Measurements from ENCODE around the gene SHROOM3.
"Not testable (repeated sequence)": the region's sequence is repeated elsewhere in the genome, so short reads cannot be mapped to it uniquely, and the experiment has no call there.

Gene SHROOM3

GRCh38 chr4:76594173-76594572 is 159.1 kb downstream of the SHROOM3 start:
- DNase-seq (ENCODE audit: low read depth) = no peak

DNA sequence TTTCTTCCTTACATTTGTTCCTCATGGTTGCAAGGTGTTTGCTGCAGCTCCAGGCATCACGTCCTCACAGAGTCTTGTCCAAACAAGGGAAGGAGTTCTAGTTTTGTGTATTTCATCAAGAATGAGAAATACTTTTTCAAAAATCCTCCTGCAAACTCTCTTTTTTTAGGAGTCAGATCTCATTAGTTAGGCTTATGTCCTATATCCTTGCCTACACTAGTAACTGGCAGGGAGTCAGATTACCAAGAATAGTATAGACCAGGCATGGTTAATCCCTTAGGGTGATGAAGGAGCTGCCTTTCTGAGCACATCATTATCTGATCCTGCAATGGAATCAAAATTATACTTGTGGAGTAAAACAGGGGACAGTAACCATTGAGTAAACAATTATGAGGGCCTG is 160.4 kb downstream of the SHROOM3 start:
- no peak for DNase-seq (ENCODE audit: low read depth)

DNA sequence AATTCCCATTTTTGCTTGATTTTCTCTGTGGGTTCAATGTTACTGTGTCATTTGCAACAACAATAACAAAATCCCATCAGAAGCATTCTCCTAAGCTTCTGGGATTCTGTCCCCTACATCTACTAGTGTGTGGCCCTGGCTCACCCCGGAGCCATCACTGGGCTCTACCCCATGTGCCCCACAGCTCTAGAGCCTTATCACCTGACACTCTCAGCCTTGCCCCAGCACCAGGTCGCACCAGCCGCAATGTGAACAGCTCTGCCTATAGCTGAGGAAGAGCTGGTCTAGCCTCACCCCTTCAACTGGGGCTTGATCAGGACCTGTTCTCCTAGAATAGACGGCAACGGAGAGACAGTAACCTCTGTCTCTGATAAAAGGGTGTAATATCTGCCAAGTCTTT is 161.7 kb downstream of the SHROOM3 start:
- no peak for DNase-seq (ENCODE audit: low read depth)

GRCh38 chr4:76597423-76597979 is 162.5 kb downstream of the SHROOM3 start:
- no peak for DNase-seq (ENCODE audit: low read depth)

DNA sequence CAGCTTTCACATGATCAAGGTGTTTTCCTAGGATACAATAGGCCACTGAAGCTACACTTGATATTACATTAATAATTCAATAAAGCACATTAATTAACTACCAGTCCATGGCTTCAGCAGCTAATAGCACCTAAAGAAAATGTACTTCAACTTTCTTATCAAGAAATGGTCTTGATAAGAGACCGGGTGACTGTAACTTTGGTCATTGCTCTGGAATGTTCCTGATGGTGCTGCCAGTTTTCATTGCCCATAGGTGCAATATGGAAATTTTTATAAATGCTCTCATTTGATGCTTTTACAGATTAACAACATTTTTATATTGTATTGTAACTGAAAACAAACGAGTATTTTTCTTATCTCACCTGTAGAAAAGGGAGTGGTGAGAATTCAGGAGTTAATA is 165.4 kb downstream of the SHROOM3 start:
- no peak for DNase-seq (ENCODE audit: low read depth)

DNA sequence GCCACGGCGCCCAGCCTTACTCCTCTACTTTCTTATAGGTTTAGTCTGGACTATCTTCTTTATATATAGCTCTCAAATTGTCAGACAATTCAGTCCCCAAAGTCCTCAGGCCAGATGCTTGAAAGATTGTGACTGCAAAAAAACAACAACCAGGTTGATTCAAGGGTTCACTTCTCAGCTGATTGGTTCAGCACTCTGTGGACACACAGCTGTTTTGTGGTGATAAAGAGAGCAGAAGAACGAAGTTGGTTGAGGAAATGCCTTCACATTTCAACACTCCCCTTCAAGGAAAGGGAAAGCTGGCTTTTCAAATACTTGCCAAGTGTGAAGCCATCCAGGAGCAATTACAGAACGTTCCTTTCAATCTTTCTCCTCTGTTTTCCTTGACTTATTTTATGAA is 166.8 kb downstream of the SHROOM3 start:
- DNase-seq (ENCODE audit: low read depth) = no peak

DNA sequence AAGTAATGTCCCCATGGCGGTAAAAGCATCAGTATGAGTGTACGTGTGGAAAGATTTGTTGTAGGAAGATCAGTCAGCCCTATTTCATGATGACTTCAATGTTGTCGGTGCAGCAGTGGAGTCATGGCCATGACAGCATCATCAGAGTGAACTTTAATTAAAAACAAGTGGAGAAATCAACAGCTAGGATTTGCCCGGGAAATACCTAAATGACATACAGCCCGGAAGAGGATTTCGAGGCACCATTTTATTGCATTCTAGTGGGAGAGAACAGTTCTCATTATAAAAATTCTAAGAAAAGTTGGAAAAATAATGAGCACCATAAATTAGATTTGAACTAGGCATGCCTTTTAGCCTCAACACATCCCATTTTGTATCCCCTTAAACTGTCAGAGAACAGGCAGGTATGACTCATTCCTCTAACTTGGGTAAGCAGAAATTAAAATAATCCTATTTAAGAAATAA is 170.1 kb downstream of the SHROOM3 start:
- DNase-seq (ENCODE audit: low read depth) = no peak

DNA sequence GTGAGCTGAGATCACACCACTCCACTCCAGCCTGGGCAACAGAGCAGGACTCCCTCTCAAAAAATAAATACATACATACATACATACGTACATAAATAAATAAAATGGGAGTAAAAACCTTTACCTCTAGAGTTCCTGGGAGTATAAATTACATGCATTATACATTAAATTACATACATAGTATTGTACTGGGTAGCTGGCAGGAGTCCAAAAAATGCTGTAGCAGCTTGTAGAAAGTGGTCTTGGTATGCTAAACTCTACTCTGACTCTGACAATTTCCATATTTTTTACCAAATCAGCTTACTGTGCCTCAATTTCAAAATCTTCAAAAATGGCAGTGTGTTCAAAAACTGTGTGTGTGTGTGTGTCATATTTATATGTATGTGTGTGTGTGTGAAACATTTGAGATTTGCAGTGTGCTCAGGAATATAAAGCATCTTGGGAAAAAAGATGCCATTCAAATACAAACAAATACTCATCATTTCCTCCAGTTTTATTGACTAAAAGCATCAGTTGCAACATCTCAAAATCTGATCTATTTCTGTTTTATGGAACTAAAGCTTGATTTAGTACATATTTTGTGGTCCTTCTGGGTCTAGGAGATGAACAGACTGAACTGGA is 171.7 kb downstream of the SHROOM3 start:
- DNase-seq (ENCODE audit: low read depth) = no peak

GRCh38 chr4:76607266-76607799 is 172.3 kb downstream of the SHROOM3 start:
- DNase-seq (ENCODE audit: low read depth) = no peak

DNA sequence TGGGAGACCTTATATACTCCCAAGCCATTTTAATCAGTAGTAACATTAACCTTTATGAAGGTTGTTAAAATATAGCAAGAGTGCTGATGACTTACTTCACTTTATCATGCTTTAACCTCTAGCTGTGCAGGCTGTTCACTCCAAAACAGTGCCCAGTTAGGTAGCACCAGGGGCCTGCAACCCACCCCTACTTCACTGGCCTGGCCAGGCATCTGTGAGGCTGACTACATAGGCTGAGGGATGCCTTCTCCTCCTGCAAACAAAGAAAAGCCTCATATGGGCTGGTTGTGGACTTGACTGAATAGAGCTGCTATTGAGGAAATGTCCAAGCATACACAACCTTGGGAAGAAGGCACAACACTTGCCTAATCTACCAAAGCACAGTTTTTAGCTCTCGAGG is 172.8 kb downstream of the SHROOM3 start:
- no peak for DNase-seq (ENCODE audit: low read depth)

GRCh38 chr4:76608549-76608948 is 173.5 kb downstream of the SHROOM3 start:
- DNase-seq (ENCODE audit: low read depth) = not testable (repeated sequence)

DNA sequence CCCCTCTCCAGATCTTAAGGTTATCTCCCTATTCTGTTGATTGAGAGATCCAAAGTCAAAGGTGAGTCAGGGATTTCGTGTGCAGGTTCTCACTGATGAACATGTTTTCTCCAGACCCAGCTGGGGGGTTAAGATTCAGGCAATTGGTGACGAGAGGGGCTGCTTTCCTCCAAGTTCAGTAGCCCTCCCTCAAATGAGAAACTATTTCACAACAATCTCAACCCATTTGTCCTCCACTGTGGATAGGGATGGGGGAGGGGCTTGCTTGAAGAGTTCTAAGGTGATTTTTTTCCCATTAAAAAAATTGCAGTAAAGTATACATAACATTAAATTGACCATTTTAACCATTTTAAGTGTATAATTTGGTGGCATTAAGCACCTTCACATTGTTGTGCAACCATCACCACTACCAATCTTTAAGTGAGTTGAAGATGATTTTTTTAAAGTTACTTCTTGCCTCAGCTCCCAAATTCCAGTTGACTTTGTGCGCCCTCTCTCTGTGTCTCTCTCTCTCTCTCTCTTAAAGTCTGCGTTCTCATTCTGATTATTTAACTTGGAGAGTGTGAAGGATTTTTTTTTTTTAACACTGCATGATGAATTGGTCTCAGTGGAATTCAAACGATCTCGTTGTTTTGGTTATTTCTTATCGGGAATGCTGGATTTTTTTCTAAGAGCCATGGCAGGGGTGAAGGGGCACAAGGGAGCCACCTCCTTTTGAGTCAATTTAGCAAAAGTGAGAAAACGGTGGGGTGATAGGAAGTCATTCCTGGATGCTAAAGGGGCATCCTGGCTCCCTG is 175.9 kb downstream of the SHROOM3 start:
- DNase-seq (ENCODE audit: low read depth) = no peak

DNA sequence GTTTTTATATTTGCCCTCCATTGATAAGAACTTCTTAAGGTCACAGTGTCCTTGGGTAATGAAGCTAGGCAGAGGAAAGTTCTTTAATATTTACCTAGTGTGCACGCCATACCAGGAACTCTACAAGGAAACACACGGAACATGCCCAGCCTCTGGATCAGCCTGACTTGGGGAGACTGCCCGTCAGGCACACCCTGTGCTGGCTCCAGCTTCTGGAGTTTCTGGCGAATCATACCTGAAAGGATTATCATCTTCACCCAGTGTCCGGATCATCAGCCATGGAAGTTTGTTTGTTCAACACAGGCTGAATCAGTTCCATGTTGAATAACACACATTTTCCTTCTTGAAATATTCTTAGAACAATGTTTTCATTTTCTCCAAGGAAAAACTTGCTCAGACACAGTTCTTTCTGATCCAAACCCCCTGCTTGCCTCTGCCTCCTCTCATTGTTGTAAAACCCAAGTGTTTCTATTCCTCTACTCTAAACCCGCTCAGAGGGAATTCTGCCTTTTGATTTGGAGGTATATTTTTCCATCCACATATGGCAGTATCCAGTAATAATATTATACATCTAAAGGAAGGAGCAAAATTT is 176.7 kb downstream of the SHROOM3 start:
- DNase-seq (ENCODE audit: low read depth) = no peak

GRCh38 chr4:76614589-76614988 is 179.6 kb downstream of the SHROOM3 start:
- no peak for DNase-seq (ENCODE audit: low read depth)

GRCh38 chr4:76615999-76616398 is 181.0 kb downstream of the SHROOM3 start:
- no peak for DNase-seq (ENCODE audit: low read depth)

DNA sequence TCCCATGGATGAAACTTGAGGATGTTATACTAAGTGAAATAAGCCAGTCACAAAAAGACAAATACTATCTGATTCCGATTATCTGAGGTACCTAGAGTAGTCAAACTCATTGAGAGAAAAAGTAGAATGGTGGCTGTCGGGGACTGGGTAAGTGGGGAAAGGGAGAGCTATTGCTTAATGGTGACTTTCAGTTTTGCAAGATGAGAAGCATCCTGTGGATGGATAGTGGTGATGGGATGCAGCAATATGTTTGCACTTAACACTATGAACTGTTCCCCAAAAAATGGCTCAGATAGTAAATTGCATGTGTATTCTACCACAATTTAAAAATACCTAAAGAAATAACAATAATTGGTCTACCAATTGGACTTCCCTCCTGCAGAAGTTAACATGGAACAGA is 181.5 kb downstream of the SHROOM3 start:
- DNase-seq (ENCODE audit: low read depth) = no peak

DNA sequence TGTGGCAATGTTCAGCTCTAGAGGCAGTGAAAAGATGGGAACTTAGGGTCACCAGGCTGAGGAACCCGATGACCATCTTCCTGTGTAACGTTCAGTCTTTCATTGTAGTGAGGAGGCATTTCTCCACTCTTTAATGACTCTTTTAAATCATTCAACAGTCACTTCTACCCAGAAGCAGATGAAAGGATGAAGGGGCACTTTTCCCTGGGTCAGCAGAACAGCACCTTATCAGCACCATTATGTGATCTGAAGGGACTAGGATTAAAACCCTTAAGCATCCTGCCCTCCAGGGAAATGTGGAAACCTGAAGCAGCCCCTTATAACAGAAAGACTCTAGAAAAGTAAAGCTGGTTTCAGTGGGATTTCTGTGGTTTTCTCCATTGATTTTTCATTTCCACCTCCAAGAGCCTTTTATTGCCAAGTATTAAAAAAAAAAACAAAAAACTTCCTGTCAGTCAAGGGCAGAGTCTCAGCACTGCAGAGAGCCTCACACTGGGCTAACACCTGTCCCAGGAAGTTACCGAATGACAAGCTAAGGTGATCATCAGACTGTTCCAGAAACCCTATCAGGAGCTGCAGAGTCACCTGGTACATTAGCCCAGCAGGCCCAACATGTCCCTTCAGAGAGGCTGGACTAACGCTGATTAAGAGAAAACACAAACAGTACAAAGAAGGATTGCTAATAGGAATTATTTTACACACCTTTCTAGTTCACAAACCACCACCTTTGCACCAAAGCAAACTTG is 185.9 kb downstream of the SHROOM3 start:
- DNase-seq (ENCODE audit: low read depth) = no peak

- DNase-seq (ENCODE audit: low read depth) = no peak
Measured at GRCh38 chr4:76622126-76622525, 187.1 kb downstream of the SHROOM3 start.

DNA sequence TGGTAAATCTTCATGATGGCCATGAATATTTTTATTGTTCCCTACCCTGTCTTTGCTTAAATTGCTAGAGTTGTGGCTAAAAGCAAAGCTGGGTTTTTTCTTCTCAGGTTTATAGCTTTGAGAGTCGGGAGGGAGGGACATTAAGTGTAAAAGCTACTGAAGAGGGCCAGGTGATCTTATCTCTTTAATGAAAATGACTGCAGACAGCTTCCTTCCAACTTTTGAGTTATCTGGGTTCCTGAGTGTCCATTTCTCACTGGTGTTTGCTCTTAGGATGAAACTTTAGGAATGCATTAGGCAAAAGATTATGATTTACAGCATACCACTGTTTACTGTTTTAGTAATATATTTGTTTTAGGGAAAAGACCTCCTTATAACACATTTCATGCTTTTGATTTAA is 187.7 kb downstream of the SHROOM3 start:
- no peak for DNase-seq (ENCODE audit: low read depth)

DNA sequence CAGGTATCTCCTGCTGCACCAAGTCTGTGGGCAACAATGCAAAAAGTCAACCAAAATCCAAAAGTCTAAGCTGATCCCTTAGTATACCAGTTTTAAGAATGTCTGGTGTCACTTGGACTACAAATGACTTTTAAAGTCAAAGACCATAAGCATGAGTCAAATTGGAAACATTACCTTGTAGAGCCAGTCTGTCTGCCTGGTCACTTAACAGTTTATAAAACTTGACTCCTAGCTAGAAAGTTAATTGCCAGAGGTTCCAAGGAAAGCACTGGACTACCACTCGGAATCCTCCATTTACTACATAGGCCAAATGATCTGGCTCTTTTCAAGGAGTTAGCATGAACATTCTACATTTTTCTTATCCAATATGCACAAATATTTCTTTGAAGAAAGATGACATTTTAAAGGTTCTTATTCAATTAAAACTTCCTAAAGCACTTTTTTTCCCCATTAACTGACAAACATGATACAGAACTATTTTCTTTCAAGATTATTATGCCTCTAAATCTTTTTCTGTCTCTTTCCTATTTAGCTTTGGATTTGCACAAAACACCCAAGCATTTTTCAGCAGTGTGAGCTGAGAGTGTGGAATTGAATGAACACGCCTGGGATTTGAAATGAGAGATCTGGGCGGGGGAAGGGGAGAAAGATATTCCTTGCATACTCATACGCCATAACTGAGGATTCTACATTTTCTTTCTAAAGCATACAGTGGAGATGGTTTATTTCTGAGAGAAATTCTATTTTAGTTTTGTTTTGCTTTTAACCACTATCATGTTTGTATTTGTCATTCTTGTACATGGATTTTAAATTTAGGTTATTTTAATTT is 188.4 kb downstream of the SHROOM3 start:
- DNase-seq (ENCODE audit: low read depth) = no peak

DNA sequence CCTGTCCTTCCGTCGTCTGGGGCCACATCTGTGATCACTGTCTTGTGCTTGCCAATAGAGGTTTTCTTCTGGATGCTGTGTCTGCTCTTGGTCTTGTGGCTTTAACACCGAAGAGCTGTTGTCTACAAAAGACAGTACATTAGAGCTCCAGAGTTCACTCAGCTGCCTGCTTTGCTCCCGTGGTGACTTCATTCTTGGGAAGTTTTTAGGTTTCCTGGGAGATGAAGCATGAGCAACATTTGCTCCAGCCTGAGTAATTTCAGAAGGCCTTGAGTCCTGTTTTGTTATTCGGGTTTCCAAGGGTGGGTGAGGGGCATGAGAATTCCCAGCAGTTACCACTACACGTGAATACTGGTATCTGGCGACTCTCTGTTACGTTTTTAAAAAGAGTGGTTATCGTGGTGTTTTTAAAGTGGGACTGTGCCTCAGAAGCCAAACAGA is 189.2 kb downstream of the SHROOM3 start:
- no peak for DNase-seq (ENCODE audit: low read depth)
